Inferior parietal cortex (tissue), 1 donor: ENCODE data around the gene TSKS.

ENCODE experiments used
- DNase-seq: peaks from one replicate; pipeline ENCODE4 v3.0.0-alpha.2; 2016; ENCODE audit errors: extremely low spot score

TSKS gene, protein sequence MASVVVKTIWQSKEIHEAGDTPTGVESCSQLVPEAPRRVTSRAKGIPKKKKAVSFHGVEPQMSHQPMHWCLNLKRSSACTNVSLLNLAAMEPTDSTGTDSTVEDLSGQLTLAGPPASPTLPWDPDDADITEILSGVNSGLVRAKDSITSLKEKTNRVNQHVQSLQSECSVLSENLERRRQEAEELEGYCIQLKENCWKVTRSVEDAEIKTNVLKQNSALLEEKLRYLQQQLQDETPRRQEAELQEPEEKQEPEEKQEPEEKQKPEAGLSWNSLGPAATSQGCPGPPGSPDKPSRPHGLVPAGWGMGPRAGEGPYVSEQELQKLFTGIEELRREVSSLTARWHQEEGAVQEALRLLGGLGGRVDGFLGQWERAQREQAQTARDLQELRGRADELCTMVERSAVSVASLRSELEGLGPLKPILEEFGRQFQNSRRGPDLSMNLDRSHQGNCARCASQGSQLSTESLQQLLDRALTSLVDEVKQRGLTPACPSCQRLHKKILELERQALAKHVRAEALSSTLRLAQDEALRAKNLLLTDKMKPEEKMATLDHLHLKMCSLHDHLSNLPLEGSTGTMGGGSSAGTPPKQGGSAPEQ

GRCh38 chr19:49763230-49763629, at the start of gene TSKS:
Gene TSKS, minus strand, starts transcription at chr19:49763306. Its CDS starts 59 bp downstream, at chr19:49763247.
- DNase-seq, result no peak

GRCh38 chr19:49812452-49812996, 49.4 kb upstream of the TSKS start:
- no peak for DNase-seq

GRCh38 chr19:49811328-49811727, 48.2 kb upstream of the TSKS start:
- no peak for DNase-seq

- DNase-seq, result no peak
Observed at GRCh38 chr19:49809941-49810389, 46.9 kb upstream of the TSKS start.

DNA sequence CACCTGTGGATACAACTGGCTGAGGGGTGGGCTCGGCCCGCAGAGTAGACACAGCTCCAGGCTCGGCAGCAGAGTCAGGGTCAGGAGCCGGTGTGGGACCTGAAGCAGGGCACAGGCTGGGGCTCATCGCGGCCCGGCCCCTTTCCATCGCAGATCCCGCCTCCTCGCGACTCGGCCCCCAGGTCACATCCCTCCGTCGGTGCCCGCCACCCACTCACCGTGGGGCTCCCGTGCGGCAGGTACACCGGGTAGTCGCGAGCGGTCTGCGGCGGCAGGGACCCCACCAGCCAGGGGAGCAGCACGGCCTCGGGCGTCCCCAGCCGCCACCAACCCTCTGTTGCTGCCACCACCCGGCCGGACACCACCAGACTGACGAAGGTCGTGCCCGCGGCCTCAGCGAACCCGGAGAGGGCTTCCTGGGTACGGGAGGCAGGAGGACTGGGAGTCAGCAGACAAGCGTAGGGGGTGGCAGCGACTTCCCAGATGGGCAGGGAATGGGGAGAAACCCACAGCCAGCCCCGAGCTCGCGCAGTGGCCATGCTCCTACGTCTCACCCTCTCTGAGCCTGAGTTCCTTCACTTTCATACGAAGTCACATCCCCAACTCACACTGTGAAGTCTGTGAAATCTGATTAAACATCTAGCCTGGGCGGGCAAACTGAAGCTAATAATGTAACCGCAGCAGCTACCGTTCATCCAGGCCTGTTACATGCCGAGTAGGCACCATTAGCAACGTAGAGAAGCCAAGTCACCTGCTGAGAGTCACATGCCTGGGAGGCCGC, 46.2 kb upstream of the TSKS start:
- DNase-seq, result no peak

DNA sequence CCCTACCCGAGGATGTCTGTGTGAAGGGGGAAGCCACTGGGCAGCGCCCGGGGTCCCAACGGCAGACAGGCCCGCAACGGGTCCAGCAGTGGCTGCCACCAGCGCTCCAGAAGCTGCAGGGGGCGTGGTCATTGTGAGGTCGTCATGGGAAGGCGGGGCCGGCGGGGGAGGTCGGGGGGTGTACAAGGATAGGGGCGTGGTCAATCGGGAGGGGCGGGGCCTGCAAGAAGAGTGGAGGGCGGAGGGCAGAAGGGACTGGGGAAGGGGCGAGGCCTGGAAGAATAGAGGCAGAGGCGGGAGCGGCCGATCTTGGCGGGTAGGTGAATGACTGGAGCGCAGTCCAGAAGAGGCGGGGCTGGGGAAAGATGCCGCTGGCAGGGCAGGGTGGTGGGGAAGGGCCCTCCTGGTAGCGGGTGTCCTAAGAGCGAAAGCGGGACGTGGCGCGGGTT, 45.6 kb upstream of the TSKS start:
- peak; percentile 47 for DNase-seq

GRCh38 chr19:49807904-49808675, 45.0 kb upstream of the TSKS start:
- no peak for DNase-seq

DNA sequence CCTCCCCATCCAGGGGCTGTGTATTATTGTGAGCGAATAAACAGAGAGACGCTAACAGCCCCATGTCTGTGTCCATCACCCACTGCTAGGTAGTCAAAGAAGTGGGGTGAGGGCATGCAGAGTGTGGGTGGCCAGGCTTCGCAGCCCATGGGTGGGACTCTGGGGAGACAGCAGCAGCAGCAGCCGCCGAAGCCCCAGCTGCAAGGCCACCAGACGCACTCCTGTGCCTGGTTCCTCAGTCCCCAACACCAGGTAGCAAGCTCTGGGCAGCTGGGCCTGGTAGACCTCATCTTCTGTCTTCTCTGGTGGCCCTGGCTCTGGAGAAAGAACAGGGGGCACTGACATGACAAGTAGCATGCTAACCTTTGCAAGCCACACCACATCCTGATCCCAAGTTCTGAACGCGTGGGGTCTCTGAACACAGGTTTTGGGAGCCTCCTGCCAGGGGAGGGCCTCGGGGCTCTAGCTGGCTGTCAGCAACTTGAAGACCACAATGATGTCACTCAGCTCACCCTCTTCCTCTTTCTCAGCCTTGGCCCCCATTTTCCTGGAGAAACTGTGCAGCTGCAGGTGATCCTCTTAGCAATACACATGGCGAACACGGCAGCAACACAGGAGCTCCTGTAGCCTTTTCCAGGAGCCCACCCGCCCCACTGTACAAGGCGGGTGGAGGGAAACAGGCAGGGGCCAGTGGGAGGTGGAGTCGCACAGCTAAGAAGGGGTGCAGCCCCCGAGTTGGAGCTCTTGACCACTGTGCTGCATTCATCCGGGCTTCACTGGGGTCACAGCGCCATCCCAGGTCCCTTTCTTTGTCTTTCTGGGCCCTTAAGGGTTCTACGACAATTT, 44.2 kb upstream of the TSKS start:
- no peak for DNase-seq

- no peak for DNase-seq
Observed at GRCh38 chr19:49806620-49806959, 43.5 kb upstream of the TSKS start.

DNA sequence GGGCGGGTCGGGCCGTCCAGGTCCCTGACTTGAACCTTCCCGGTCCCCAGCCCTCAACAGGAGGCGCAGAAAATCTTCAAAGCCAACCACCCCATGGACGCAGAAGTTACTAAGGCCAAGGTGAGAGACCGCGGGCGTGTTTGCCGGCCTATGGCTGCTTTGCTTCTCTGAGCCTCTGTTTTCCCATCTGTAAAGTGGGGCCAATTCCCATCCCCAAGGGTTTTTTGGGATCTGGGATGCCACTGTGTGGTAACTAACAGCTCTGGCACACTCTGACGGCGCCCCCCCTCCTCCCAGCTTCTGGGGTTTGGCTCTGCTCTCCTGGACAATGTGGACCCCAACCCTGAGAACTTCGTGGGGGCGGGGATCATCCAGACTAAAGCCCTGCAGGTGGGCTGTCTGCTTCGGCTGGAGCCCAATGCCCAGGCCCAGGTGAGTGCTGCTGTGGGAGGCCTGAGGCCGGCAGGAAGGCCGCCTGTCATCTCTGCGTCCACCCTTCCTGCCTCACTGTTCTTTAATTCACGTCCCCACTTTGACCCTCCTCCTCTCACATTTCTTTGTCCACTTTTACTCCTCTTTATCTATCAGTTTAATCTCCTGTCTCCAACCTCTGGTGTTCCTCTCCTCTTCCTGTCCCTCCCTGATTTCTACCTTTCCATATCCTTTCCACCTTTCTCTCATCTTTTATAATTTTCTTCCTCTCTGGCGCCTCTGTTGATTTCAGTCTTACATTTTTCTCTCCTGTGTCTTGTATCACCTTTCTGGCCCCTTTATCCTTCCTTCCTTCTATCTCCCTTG, 42.9 kb upstream of the TSKS start:
- no peak for DNase-seq

DNA sequence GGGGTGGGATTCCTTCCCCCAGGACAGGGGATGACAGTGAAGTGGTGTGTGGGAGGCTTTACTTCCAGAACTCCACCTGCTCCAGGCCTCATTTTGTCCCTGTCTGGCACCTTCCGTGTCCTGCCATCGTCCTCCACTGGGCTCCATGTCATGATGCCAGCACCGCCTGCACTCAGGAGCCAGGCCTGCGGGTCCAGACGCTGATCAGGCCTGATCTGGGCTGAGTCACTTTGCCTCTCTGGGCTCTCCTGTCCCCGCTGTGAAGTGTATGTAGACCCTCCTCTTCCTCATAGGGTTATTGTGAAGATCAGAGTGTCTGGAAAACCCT, 40.4 kb upstream of the TSKS start:
- DNase-seq, result no peak

GRCh38 chr19:49802836-49803528, 39.9 kb upstream of the TSKS start:
- no peak for DNase-seq

DNA sequence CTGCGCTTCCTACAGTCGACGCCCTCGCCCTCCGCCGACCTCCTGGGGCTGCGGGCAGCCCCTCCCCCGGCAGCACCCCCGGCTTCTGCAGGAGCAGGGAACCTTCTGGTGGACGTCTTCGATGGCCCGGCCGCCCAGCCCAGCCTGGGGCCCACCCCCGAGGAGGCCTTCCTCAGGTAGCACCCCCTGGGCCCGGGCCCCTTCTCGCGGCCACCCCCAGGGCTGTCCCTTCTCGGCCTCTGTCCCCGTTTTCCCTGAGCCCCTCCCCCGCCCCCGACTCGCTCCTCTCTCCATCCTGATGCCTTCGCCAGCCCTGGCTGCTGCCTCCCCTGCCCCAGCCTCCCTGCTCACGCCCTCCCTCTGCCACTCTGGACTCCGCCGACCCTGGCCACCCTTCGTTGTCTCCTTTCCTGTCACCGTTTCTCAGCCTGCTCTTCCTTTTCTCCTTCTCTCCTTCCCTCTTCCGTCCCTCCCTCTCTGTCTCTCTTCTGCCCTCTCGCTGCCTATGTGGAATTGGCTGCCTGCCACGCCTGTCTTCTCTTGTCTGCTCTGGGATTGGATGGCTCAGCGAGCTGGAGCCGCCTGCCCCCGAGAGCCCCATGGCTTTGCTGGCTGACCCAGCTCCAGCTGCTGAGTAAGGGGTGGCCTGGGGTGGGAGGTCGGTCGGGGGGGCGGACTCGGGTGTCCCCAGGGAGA, 39.0 kb upstream of the TSKS start:
- DNase-seq, result peak; percentile 91

DNA sequence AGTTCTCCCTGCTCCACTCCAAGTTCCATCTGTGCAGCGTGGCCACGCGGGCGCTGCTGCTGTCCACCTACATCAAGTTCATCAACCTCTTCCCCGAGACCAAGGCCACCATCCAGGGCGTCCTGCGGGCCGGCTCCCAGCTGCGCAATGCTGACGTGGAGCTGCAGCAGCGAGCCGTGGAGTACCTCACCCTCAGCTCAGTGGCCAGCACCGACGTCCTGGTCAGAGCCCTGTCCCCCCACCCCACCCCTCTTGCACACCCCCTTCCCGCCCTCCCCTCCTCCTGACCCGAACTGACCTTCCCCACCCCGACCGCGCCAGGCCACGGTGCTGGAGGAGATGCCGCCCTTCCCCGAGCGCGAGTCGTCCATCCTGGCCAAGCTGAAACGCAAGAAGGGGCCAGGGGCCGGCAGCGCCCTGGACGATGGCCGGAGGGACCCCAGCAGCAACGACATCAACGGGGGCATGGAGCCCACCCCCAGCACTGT, 38.3 kb upstream of the TSKS start:
- DNase-seq, result no peak

GRCh38 chr19:49800771-49801170, 37.7 kb upstream of the TSKS start:
- DNase-seq, result no peak

- DNase-seq, result no peak
Observed at GRCh38 chr19:49799798-49800376, 36.8 kb upstream of the TSKS start.

DNA sequence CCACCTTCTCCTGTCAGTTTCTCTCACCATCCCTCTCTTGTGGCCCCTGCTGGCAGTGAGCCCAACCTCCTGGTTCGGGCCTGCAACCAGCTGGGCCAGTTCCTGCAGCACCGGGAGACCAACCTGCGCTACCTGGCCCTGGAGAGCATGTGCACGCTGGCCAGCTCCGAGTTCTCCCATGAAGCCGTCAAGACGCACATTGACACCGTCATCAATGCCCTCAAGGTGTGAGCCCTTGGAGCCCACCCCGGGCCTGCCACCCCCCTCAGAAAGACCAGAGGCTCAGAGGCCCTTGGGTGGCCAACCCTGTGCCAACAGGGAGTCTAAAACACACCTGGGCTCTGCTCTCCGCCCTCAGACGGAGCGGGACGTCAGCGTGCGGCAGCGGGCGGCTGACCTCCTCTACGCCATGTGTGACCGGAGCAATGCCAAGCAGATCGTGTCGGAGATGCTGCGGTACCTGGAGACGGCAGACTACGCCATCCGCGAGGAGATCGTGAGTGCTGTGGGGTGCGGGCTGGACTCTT, 36.2 kb upstream of the TSKS start:
- no peak for DNase-seq

- no peak for DNase-seq
Observed at GRCh38 chr19:49798574-49798973, 35.5 kb upstream of the TSKS start.
